ENCODE measurements around the gene SYT7. TPM values are rescaled to one million over a fixed set of nuclear protein-coding genes. Genes with fewer than 3 reads are reported as not detected.
A peak's percentile ranks its signal among the peaks of the same experiment; 100 is the strongest.

Gene SYT7
- total RNA-seq, 1 donor from 2014 or later, result 12.7 TPM

- TF ChIP-seq CTCF (IDR thresholded peaks at IDR 0.05; ENCODE audit: insufficient read depth, low read length, poor library complexity, severe bottlenecking), result peak; percentile 98
- Histone ChIP-seq H3K4me3 (ENCODE audit: low read depth, low read length) (no peak overlapping the region), H3K27me3 (ENCODE audit: control insufficient read depth, insufficient read depth, low read length) (peaks cover 29% of the 10 kb centered on the region), H3K36me3 (ENCODE audit: control insufficient read depth, insufficient read depth, low read length) (no peaks in the 10 kb centered on the region)
- no peak for DNase-seq (ENCODE audit: low read depth)
These were observed 64.0 kb downstream of the SYT7 start for GRCh38 chr11:61516675-61517572.

DNA sequence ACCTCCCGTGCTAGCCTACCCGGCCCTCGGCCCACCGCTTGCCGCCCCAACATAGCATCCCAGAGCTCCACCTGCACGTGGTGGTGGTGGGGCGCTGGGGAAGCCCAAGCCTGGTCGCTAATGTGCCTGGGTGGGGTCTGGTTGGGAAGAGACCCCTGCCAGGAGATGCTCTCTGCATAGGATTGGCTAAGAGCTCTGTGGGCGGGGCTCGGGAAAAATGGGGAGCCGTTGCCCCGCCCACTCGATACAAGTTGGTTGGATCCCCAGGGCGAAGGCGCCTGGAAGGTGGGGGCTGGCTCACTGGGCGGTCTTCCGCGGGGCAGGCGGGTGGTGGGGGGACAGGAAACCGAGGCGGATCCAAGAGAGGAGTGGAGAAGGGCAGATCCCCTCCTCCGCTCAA, 64.7 kb downstream of the SYT7 start:
- DNase-seq (ENCODE audit: low read depth), result no peak
- Histone ChIP-seq H3K4me3 (ENCODE audit: low read depth, low read length) (no peak overlapping the region), H3K27me3 (ENCODE audit: control insufficient read depth, insufficient read depth, low read length) (peaks cover 34% of the 10 kb centered on the region), H3K36me3 (ENCODE audit: control insufficient read depth, insufficient read depth, low read length) (no peaks in the 10 kb centered on the region)
- TF ChIP-seq CTCF (IDR thresholded peaks at IDR 0.05; ENCODE audit: insufficient read depth, low read length, poor library complexity, severe bottlenecking), result no peak

GRCh38 chr11:61515686-61516085, 65.2 kb downstream of the SYT7 start:
- no peak for DNase-seq (ENCODE audit: low read depth)
- Histone ChIP-seq H3K27me3 (ENCODE audit: control insufficient read depth, insufficient read depth, low read length) (peaks cover 39% of the 10 kb centered on the region), H3K36me3 (ENCODE audit: control insufficient read depth, insufficient read depth, low read length) (no peaks in the 10 kb centered on the region), H3K4me3 (ENCODE audit: low read depth, low read length) (no peak overlapping the region)
- no peak for TF ChIP-seq CTCF (IDR thresholded peaks at IDR 0.05; ENCODE audit: insufficient read depth, low read length, poor library complexity, severe bottlenecking)

DNA sequence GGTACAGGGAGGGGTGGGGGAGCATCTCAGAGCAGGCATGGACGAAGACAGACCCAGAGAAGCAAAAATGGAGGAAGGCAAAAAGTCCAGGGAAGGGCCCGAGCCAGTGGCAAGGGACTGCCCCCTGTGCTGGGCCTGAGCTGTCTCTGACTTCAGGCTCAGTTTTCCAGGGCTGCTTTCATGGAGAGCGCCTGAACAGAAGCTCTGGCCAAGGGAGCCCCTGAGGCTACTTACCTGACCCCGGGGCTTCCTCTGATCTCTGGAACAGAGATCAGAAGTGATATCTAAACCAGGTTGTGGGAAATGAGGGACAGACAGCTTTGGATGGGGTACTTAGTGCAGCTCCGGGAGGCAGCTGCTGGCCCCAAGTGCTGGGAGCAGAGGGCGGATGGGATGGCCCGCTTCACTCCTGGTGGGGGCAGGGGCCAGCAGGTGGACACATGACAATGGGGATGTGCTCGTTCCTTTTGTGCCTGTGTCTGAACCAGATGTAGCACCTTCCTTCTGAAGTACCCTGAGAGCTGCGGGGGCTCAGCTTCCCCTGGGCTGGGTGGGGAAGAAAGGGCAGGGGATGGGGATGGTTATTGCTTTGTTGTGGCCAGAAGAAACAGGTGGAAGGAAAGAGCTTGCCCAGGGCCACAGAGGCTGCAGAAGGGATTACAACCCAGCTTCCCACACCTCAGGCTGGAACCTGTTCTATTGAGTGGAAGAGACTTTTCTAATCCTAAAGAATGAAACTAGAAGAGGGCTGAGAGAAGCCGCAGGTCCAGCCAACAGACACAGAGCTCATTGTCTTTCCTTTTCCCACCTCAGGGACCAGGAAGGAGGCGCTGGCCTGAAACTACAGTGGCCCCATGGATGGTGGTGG, 66.6 kb downstream of the SYT7 start:
- Histone ChIP-seq H3K4me3 (ENCODE audit: low read depth, low read length) (no peak overlapping the region), H3K27me3 (ENCODE audit: control insufficient read depth, insufficient read depth, low read length) (peaks cover 53% of the 10 kb centered on the region), H3K36me3 (ENCODE audit: control insufficient read depth, insufficient read depth, low read length) (no peaks in the 10 kb centered on the region)
- DNase-seq (ENCODE audit: low read depth), result no peak
- TF ChIP-seq CTCF (IDR thresholded peaks at IDR 0.05; ENCODE audit: insufficient read depth, low read length, poor library complexity, severe bottlenecking), result no peak

DNA sequence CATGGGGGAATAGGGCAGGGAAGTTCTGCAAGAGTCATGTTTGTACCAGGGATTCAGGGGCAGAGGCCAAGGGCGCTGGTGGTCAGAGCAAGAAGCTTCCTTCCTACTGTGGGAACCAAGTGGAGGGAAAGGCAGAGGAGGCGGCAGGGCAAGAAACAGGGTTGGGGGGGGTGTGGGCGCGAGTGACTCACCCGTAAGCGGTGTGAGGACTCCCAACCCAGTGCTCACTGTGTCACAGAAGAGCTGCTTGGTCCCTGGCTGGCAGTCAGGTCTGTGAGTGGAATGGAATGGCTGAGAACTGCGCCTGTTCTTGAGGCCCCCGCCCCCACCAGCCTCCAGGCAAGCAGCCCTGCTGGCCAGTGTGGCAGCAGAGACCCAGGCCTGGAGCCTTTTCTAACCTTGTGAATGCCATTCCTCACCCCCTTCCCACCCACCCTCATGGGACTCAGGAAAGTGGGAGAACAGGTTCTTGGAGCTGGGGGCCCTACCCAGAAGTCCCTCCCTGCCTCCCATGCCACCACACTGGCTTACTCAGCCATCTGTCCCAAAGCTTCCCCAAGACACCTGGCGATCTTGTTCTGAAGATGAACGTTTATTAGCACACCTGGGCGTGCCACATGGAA, 67.6 kb downstream of the SYT7 start:
- TF ChIP-seq CTCF (IDR thresholded peaks at IDR 0.05; ENCODE audit: insufficient read depth, low read length, poor library complexity, severe bottlenecking), result no peak
- no peaks in the 10 kb centered on the region for H3K36me3 ChIP-seq (ENCODE audit: control insufficient read depth, insufficient read depth, low read length)
- H3K4me3 ChIP-seq (ENCODE audit: low read depth, low read length), result no peak overlapping the region
- no peak for DNase-seq (ENCODE audit: low read depth)
- H3K27me3 ChIP-seq (ENCODE audit: control insufficient read depth, insufficient read depth, low read length), result peaks cover 61% of the 10 kb centered on the region

All from kidney epithelial cell (primary cell).